Neural cell (in vitro differentiated cells): ENCODE results near the gene PRSS38. TPM values are rescaled to one million over a fixed set of nuclear protein-coding genes. Genes with fewer than 3 reads are reported as not detected.

Experiments
- H2AFZ ChIP-seq: fragments of 200-600, 300-800 bp; sonication (generic), shearing (Covaris generic); 2 replicates; pipeline ENCODE4 v1.6.0; 2014; ENCODE audit warnings: low read depth, mild to moderate bottlenecking, antibody characterized with exemption, low read length, moderate library complexity
- H3F3A ChIP-seq: fragments of 200-600 bp; shearing (Covaris generic); 2 replicates; pipeline ENCODE4 v1.6.1; 2016; ENCODE audit warnings: mild to moderate bottlenecking, moderate library complexity, mixed read lengths, antibody characterized with exemption, low read length; ENCODE audit not compliant: insufficient read depth, poor library complexity, severe bottlenecking
- H3K27ac ChIP-seq: fragments of 200-600, 300-800 bp; sonication (generic), shearing (Covaris generic); 2 replicates; pipeline ENCODE4 v1.5.1; 2014; ENCODE audit warnings: mild to moderate bottlenecking, low read length, moderate library complexity
- H3K27me3 ChIP-seq: fragments of 300-800, 200-600 bp; sonication (generic), shearing (Covaris generic); 2 replicates; pipeline ENCODE4 v1.6.0; 2014; ENCODE audit warnings: mild to moderate bottlenecking, low read depth, low read length, moderate library complexity; ENCODE audit not compliant: insufficient read depth
- H3K36me3 ChIP-seq: fragments of 300-800, 200-600 bp; sonication (generic), shearing (Covaris generic); 2 replicates; pipeline ENCODE4 v1.5.1; 2014; ENCODE audit warnings: mild to moderate bottlenecking, antibody characterized with exemption, low read length, moderate library complexity; ENCODE audit not compliant: insufficient read depth
- H3K4me2 ChIP-seq: fragments of 300-800, 200-600 bp; sonication (generic), shearing (Covaris generic); 2 replicates; pipeline ENCODE4 v1.6.0; 2014; ENCODE audit warnings: mild to moderate bottlenecking, low read length
- H3K4me3 ChIP-seq: fragments of 300-800, 200-600 bp; sonication (generic), shearing (Covaris generic); 2 replicates; pipeline ENCODE4 v1.5.1; 2014; ENCODE audit warnings: mild to moderate bottlenecking, low read length, moderate library complexity
- H3K79me2 ChIP-seq: fragments of 200-600 bp; shearing (Covaris generic); replicated peaks from 2 replicates; pipeline ENCODE4 v1.6.0; 2014; ENCODE audit warnings: mild to moderate bottlenecking, low read length, moderate library complexity; ENCODE audit not compliant: insufficient read depth
- H3K9ac ChIP-seq: fragments of 300-800, 200-600 bp; sonication (generic), shearing (Covaris generic); 2 replicates; pipeline ENCODE4 v1.6.1; 2016; ENCODE audit warnings: mild to moderate bottlenecking, low read length, mixed read lengths
- H3K9me2 ChIP-seq: fragments of 200-600 bp; shearing (Covaris generic); 2 replicates; pipeline ENCODE4 v1.6.1; 2016; ENCODE audit warnings: mild to moderate bottlenecking, low read length, mixed read lengths; ENCODE audit not compliant: insufficient read depth
- H3K9me3 ChIP-seq: fragments of 200-600, 300-800 bp; sonication (generic), shearing (Covaris generic); 2 replicates; pipeline ENCODE4 v1.6.1; 2016; ENCODE audit warnings: mild to moderate bottlenecking, mixed run types, low read length, moderate library complexity, mixed read lengths
- H4K20me1 ChIP-seq: fragments of 200-600 bp; shearing (Covaris generic); 2 replicates; pipeline ENCODE4 v1.6.1; 2016; ENCODE audit warnings: mild to moderate bottlenecking, mixed run types; ENCODE audit not compliant: insufficient read depth
- CTCF ChIP-seq: fragments of 450-650 bp; IDR thresholded peaks from 2 replicates; pipeline ENCODE4 v1.5.1; 2014; ENCODE audit warnings: antibody characterized with exemption, mild to moderate bottlenecking, moderate library complexity; ENCODE audit not compliant: poor library complexity, severe bottlenecking
- EP300 ChIP-seq: fragments of 450-650 bp; conservative IDR thresholded peaks from 2 replicates; pipeline ENCODE4 v1.6.1; 2014; ENCODE audit warnings: antibody characterized with exemption, mild to moderate bottlenecking, moderate library complexity; ENCODE audit not compliant: poor library complexity, severe bottlenecking
- EZH2 ChIP-seq: fragments of 200-600, 300-800 bp; shearing (Covaris generic), sonication (generic); IDR thresholded peaks from 2 replicates; pipeline ENCODE4 v1.6.1; 2014; ENCODE audit warnings: antibody characterized with exemption, low read length, borderline replicate concordance, mild to moderate bottlenecking; ENCODE audit not compliant: insufficient read depth, poor library complexity, severe bottlenecking
- MXI1 ChIP-seq: fragments of 450-650 bp; conservative IDR thresholded peaks from 2 replicates; pipeline ENCODE4 v1.6.1; 2014; ENCODE audit warnings: antibody characterized with exemption, mild to moderate bottlenecking; ENCODE audit not compliant: poor library complexity, severe bottlenecking
- POLR2AphosphoS5 ChIP-seq: IDR thresholded peaks from 2 replicates; pipeline ENCODE4 v1.6.1; 2012
- RAD21 ChIP-seq: fragments of 450-650 bp; conservative IDR thresholded peaks from 2 replicates; pipeline ENCODE4 v1.6.1; 2014; ENCODE audit warnings: antibody characterized with exemption, mild to moderate bottlenecking, moderate library complexity
- SMC3 ChIP-seq: fragments of 450-650 bp; conservative IDR thresholded peaks from 2 replicates; pipeline ENCODE4 v1.6.1; 2014; ENCODE audit warnings: antibody characterized with exemption, mild to moderate bottlenecking, moderate library complexity; ENCODE audit not compliant: poor library complexity
- TAF1 ChIP-seq: IDR thresholded peaks from 2 replicates; pipeline ENCODE4 v1.6.1; 2012; ENCODE audit warnings: low read depth
- polyA plus RNA-seq: library from polyadenylated mRNA; depleted of rRNA; stranded (reverse); fragments of >200 nt; gene quantifications from 2 replicates; pipeline ENCODE4 v1.2.3, GENCODE V29; 2014
- TF ChIP-seq, protein P1 (sequence below): IDR thresholded peaks from 2 replicates; pipeline ENCODE4 v1.6.1; 2012; ENCODE audit warnings: borderline replicate concordance

PRSS38 gene
- polyA plus RNA-seq, 1 donor from 2014 or later, result not detected

DNA sequence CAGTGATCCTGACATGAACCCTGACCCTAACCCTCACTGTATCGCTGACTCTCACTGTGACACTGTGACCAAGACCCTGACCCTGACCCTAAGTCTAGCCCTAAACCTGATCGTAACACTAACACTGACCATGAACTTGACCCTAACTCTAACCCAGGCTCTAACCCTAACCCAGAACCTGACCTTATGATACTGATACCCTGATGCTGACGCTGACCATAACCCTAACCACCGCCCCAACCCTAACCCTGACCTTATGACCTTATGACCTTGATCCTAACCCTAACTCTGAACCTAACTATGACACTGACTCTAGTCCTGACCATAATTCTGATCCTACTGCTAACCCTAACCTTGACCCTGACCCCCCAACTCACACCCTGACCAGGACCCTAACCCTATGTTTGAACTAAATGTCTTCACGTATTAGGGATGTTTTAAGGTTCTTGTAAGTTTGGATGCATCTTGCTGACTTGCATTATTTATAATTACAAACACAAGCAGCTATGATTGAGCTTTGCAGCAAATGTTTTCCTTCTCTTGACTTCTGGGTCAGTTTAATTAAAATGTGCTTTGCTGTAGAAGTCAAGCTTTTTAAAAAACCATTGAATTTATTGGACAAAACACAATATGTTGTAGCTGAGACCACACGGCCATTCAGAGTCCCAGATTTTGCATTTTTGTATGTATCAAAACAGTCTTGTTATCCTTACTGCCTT lies 23.9 kb upstream of the PRSS38 start:
- Histone ChIP-seq H2AFZ (no peak overlapping the region), H3K9me3 (no peaks in the 10 kb centered on the region), H3K79me2 (no peaks in the 10 kb centered on the region), H3K9me2 (no peaks in the 10 kb centered on the region), H3K27ac (no peak overlapping the region), H4K20me1 (no peaks in the 10 kb centered on the region), H3K36me3 (no peaks in the 10 kb centered on the region), H3K4me3 (no peak overlapping the region), H3K27me3 (peaks cover 17% of the 10 kb centered on the region), H3F3A (no peaks in the 10 kb centered on the region), H3K4me2 (no peak overlapping the region), H3K9ac (no peak overlapping the region)
- TF ChIP-seq EZH2 (no peak), CTCF (no peak), EP300 (no peak), TAF1 (no peak), RAD21 (no peak), SMC3 (no peak), MXI1 (no peak), POLR2AphosphoS5 (no peak)
- TF ChIP-seq, protein P1, sequence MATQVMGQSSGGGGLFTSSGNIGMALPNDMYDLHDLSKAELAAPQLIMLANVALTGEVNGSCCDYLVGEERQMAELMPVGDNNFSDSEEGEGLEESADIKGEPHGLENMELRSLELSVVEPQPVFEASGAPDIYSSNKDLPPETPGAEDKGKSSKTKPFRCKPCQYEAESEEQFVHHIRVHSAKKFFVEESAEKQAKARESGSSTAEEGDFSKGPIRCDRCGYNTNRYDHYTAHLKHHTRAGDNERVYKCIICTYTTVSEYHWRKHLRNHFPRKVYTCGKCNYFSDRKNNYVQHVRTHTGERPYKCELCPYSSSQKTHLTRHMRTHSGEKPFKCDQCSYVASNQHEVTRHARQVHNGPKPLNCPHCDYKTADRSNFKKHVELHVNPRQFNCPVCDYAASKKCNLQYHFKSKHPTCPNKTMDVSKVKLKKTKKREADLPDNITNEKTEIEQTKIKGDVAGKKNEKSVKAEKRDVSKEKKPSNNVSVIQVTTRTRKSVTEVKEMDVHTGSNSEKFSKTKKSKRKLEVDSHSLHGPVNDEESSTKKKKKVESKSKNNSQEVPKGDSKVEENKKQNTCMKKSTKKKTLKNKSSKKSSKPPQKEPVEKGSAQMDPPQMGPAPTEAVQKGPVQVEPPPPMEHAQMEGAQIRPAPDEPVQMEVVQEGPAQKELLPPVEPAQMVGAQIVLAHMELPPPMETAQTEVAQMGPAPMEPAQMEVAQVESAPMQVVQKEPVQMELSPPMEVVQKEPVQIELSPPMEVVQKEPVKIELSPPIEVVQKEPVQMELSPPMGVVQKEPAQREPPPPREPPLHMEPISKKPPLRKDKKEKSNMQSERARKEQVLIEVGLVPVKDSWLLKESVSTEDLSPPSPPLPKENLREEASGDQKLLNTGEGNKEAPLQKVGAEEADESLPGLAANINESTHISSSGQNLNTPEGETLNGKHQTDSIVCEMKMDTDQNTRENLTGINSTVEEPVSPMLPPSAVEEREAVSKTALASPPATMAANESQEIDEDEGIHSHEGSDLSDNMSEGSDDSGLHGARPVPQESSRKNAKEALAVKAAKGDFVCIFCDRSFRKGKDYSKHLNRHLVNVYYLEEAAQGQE, result no peak

GRCh38 chr1:227792216-227793078 lies 23.0 kb upstream of the PRSS38 start:
- Histone ChIP-seq H3K9me2 (no peaks in the 10 kb centered on the region), H3K4me3 (no peak overlapping the region), H3K79me2 (no peaks in the 10 kb centered on the region), H3K27me3 (peaks cover 14% of the 10 kb centered on the region), H4K20me1 (no peaks in the 10 kb centered on the region), H3K27ac (no peak overlapping the region), H2AFZ (no peak overlapping the region), H3K9ac (no peak overlapping the region), H3K4me2 (no peak overlapping the region), H3K36me3 (no peaks in the 10 kb centered on the region), H3K9me3 (no peaks in the 10 kb centered on the region), H3F3A (no peaks in the 10 kb centered on the region)
- TF ChIP-seq CTCF (no peak), MXI1 (no peak), POLR2AphosphoS5 (no peak), EZH2 (no peak), EP300 (no peak), RAD21 (no peak), TAF1 (no peak), SMC3 (no peak)
- TF ChIP-seq, protein P1, result no peak
